Activated CD4-positive, alpha-beta T cell treated with anti-CD3 and anti-CD28 coated beads, Interleukin-2, Interleukin-4, amounts not matched to agents 100 ng/mL and 50 ng/mL, durations not matched to agents 16 hours and 8 hours (primary cell): Measurements from ENCODE around the gene TMPRSS11F.

Experiments used
- DNase-seq: peaks from one replicate; pipeline ENCODE4 v3.0.0-alpha.2; 2020; ENCODE audit warnings: low spot score

TMPRSS11F gene

DNA sequence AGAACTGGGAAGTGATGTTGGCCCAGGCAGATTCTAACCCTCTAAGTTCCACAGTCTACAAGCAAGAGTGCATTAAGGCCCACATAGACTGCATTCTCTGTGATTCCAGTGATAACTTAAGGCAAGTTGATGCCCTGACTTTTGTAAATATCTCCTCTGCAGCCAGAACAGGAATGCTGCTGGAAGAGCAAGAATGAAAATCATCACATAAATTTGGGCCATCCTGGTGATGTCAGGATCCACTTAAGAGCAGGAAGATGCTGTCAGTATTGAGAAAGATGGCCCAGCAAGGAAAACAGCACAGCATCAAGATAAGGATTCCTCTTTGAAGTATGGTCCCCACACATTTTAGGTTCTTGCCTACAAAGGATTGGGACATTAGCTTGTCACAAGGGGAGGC lies 52.4 kb downstream of the TMPRSS11F start:
- no peak for DNase-seq

DNA sequence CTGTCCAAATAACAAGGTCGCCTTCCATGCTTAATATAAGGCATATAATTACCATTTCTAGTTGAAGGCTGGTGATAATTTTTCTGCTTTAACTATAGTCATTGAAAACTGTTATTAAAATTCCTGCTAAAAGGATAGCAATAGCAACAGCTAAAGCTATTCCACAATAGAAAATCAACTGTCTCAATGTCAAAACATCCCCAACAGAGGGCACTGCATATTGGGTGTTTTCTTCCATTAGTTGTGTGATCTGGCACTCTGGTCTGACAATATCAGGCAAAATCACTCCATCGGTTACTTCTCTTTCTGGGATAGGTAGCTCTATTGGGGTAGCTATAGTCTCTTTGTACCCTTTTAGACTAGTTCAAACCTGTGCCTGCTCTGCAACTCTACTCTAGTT lies 53.5 kb downstream of the TMPRSS11F start:
- no peak for DNase-seq

DNA sequence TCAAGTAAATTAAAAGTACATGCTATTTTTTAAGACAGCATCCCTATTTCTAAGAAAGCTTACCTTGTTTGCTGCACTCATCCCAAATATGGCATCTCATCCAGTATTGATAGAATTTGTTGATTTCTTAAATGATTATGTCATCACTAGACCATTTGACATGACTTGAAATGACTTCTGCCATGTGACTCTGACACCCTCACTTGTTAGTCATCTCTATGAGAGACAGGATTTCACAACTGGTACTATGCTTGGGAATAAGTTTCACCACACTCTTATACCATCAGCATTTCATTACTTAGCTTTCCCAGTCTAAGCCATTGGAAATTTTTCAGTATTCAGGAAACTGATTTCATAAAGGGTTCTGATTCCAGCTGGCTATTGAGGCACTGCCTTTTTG lies 55.3 kb downstream of the TMPRSS11F start:
- no peak for DNase-seq

DNA sequence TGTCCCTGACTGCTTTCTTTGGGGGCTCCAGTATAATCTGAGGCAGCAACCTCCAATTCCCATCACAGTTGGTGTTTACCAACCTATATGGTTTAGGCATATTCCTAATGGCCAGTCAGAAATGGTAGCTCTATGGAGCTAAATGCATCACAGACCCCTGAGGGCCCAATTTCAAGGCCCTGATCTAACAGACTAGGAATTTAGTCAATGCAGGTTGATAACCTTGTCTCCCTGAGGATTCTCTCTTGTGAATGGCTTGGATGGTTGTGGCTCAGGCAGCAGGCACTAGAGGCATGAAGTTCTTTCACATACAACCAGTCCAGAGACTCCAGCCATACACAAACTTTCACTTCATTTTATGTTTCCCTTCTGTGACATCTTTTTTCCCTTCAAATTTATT lies 59.4 kb downstream of the TMPRSS11F start:
- no peak for DNase-seq

DNA sequence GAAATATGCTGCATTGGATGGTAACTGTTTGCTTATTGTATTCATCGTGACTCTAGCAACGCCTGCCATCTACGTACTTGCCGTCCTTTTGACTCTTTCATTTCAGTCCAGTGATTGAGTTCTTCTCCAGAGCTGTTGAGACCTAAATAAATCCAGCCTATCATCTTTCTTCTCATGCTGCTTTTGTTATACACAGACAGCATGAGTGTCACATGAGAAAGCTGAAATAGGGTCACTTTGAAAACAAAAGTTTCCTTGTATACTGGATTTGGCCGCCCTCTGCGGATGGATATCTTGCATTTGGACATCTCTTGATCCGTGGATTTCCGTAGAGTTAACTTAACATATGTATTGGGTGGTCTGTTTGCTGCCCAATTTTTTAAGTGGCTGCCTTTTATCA lies 67.2 kb downstream of the TMPRSS11F start:
- DNase-seq: no peak

DNA sequence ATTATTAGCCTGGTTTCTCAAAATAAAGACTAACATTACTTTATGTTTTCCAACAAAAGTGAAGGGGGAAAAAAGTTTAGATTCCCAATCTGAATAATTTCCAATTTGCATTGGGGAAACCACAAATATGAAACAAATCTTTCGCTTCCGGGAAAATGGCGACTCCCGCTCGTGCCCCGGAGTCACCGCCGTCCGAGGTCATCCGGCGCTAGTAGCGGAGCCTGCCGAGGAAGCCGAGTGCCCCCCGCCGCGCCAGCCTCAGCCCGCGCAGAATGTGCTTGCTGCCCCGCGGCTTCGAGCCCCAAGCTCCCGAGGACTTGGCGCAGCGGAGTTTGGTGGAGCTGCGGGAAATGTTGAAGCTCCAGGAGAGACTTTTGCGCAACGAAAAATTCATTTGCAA lies 91.4 kb downstream of the TMPRSS11F start:
- DNase-seq: no peak

DNA sequence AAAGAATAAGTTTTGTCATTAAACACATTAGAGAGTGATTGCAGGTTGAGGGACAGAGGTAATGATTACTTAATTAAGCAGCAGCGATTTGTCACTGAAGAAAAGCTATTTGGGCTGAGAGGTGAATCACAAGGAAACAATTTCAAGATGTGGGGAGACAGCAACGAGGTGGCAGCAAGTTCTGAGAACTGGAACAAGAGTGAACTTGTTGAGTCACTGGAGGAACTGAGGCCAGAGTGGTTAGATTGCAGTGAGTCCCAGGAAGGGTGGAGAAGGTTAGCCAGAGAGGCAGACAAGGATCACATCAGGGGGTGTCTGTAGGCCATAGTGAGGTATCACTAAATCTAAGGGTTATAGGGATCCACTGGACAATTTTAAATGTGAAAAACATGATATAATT lies 108.5 kb downstream of the TMPRSS11F start:
- peak; percentile 1 for DNase-seq

DNA sequence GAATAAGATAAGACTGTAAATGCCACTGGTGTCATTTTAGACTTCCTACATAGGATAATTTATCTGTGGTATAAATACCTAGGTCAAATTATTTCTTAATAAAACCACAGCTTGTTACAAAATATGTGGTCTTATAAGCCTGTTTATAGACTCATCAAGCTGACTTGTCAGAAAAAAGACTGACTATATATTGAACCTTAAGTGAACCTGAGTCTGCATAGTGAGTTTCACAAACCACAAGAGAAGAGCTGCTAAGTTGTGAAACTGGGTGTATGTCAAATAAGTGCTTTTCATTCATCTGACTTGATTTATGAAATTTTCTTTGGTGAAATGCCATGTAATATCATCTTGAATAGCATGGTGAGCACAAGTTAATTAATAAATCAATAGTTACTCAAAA lies 118.0 kb downstream of the TMPRSS11F start:
- DNase-seq: no peak
